GM12892 (cell line): ENCODE results near the gene NLRP2B.

ENCODE experiments used
- POLR2AphosphoS5 ChIP-seq: IDR thresholded peaks from 2 replicates; pipeline ENCODE4 v1.6.1; 2011; ENCODE audit warnings: low read depth, low read length, control low read depth
- TAF1 ChIP-seq: IDR thresholded peaks from 2 replicates; pipeline ENCODE4 v1.6.1; 2011; ENCODE audit warnings: low read depth, mild to moderate bottlenecking, control low read depth, low read length, borderline replicate concordance

DNA sequence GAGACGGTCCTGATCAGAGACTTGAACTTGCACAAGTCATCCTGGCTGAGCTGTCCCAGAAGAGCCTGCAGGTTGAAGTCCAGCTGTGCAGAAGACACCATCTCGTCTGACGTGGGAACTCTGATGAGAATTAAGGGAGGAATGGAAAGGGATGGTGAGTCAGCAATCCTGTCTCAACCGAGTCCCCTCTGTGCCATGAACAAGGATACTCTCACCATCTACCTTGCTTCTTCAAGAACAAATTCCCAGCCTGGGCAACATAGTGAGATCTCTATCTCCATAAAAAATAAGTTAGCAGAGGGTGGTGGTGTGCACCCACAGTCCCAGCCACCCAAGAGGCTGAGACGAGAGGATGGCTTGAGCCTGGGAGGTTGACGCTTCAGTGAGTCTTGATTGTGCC lies at the start of gene NLRP2B:
- TF ChIP-seq POLR2AphosphoS5, result no peak
- TF ChIP-seq TAF1, result no peak
